ENCODE results near the gene LRP10. TPM values are rescaled to one million over a fixed set of nuclear protein-coding genes. Genes with fewer than 3 reads are reported as not detected.
A peak's percentile ranks its signal among the peaks of the same experiment; 100 is the strongest.

LRP10 gene
- total RNA-seq, 4 donors from 2014 or later = 97.8 to 170 (median 157) TPM

- TF ChIP-seq POLR2AphosphoS5 (IDR thresholded peaks at IDR 0.05) (no peak), CTCF (IDR thresholded peaks at IDR 0.05) (no peak), EP300 (IDR thresholded peaks at IDR 0.05) (no peak), POLR2A (IDR thresholded peaks at IDR 0.05) (no peak)
- Histone ChIP-seq H3K4me3 (no peak overlapping the region), H3K27ac (peak overlapping the region; percentile 55), H3K9me3 (no peaks in the 10 kb centered on the region), H3K4me1 (peaks cover 75% of the 10 kb centered on the region), H3K27me3 (no peaks in the 10 kb centered on the region), H3K36me3 (peaks cover 57% of the 10 kb centered on the region)
- no peak for DNase-seq (ENCODE audit: low spot score in 2 of 2)
- WGBS = 91% methylated on average over 8 of the region's 8 CpGs
Measured at GRCh38 chr14:22841769-22842168, 29.8 kb upstream of the LRP10 start.

DNA sequence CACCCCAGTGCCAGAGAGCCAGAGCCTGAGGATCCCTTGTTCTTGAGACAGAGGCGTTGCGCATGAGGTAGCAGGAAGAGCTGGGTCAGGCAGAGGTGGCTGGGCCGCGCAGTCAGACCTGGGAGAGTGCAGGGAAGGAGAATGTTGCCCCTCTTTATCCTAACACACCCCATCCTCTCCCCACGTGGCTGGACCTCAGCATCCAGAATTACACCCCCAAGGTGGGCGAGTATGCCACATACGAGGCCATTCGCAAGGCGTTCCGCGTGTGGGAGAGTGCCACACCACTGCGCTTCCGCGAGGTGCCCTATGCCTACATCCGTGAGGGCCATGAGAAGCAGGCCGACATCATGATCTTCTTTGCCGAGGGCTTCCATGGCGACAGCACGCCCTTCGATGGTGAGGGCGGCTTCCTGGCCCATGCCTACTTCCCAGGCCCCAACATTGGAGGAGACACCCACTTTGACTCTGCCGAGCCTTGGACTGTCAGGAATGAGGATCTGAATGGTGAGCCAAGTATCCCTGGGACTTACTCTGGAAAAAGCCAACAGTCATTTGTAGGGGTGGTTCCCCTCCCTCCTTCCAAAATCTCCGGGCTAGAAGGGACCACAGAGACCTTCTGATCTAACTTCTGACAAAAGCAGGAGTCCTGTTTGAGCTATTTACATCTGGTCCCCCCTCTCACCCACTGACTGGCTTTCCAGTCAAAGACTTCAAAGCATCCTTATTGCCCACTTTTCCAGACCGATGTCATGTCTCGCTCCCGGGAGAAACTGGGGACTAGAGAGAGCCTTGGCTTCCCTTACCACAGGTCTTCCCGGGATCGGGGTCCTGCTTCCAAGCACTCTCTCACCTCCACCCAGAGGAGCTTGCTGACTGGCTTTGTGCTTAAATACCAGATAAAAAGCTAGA, 29.1 kb upstream of the LRP10 start:
- 84% methylated on average over 28 of the region's 28 CpGs for WGBS
- Histone ChIP-seq H3K36me3 (peaks cover 60% of the 10 kb centered on the region), H3K4me1 (peaks cover 82% of the 10 kb centered on the region), H3K27me3 (no peaks in the 10 kb centered on the region), H3K27ac (peak overlapping the region; percentile 35), H3K4me3 (no peak overlapping the region), H3K9me3 (no peaks in the 10 kb centered on the region)
- no peak for TF ChIP-seq POLR2AphosphoS5 (IDR thresholded peaks at IDR 0.05)
- no peak for TF ChIP-seq POLR2A (IDR thresholded peaks at IDR 0.05)
- no peak for TF ChIP-seq CTCF (IDR thresholded peaks at IDR 0.05)
- no peak for TF ChIP-seq EP300 (IDR thresholded peaks at IDR 0.05)
- peak in 1 of 2 donors; percentile 51 for DNase-seq (ENCODE audit: low spot score in 2 of 2)

DNA sequence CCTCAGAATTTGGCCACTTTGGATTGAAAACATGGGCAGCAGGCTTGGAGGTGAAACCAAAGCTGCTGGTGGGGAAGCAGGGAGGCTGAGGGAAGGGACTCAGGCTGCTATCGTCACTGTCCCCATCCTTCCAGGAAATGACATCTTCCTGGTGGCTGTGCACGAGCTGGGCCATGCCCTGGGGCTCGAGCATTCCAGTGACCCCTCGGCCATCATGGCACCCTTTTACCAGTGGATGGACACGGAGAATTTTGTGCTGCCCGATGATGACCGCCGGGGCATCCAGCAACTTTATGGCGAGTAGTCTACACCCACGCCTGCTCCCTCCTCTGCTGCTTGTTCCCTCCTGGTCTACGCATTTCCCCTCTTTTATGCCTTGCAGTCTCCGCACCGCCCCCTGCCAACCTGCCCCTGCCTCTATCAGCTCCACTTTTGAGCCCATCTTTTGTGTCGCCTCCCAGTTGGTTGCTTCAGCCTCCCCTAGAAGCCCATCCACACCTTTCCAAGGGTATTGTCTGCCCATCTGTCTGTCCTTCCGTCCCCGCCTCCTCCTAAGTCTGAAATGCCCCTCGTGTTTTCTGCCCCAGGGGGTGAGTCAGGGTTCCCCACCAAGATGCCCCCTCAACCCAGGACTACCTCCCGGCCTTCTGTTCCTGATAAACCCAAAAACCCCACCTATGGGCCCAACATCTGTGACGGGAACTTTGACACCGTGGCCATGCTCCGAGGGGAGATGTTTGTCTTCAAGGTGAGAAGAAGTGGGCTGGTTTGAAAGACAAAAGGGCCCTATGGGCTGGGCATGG, 28.2 kb upstream of the LRP10 start:
- WGBS = 83% methylated on average over 21 of the region's 21 CpGs
- H3K27me3 ChIP-seq = no peaks in the 10 kb centered on the region
- TF ChIP-seq POLR2A (IDR thresholded peaks at IDR 0.05) (no peak), CTCF (IDR thresholded peaks at IDR 0.05) (no peak), POLR2AphosphoS5 (IDR thresholded peaks at IDR 0.05) (no peak), EP300 (IDR thresholded peaks at IDR 0.05) (no peak)
- peaks cover 85% of the 10 kb centered on the region for H3K4me1 ChIP-seq
- no peak for DNase-seq (ENCODE audit: low spot score in 2 of 2)
- H3K4me3 ChIP-seq = no peak overlapping the region
- peak overlapping the region; percentile 35 for H3K27ac ChIP-seq
- H3K9me3 ChIP-seq = no peaks in the 10 kb centered on the region
- H3K36me3 ChIP-seq = peaks cover 60% of the 10 kb centered on the region

GRCh38 chr14:22844221-22845102, 27.1 kb upstream of the LRP10 start:
- no peak for TF ChIP-seq EP300 (IDR thresholded peaks at IDR 0.05)
- no peak for TF ChIP-seq CTCF (IDR thresholded peaks at IDR 0.05)
- no peak for TF ChIP-seq POLR2A (IDR thresholded peaks at IDR 0.05)
- TF ChIP-seq POLR2AphosphoS5 (IDR thresholded peaks at IDR 0.05) = no peak
- no peak for DNase-seq (ENCODE audit: low spot score in 2 of 2)
- no peaks in the 10 kb centered on the region for H3K9me3 ChIP-seq
- H3K27ac ChIP-seq = no peak overlapping the region
- no peak overlapping the region for H3K4me3 ChIP-seq
- H3K36me3 ChIP-seq = peaks cover 60% of the 10 kb centered on the region
- H3K27me3 ChIP-seq = no peaks in the 10 kb centered on the region
- peaks cover 85% of the 10 kb centered on the region for H3K4me1 ChIP-seq
- WGBS = 81% methylated on average over 17 of the region's 22 CpGs
